Measurements from ENCODE around the gene DHRS3.
"Not testable (repeated sequence)": the region's sequence is repeated elsewhere in the genome, so short reads cannot be mapped to it uniquely, and the experiment has no call there.

Gene DHRS3

DNA sequence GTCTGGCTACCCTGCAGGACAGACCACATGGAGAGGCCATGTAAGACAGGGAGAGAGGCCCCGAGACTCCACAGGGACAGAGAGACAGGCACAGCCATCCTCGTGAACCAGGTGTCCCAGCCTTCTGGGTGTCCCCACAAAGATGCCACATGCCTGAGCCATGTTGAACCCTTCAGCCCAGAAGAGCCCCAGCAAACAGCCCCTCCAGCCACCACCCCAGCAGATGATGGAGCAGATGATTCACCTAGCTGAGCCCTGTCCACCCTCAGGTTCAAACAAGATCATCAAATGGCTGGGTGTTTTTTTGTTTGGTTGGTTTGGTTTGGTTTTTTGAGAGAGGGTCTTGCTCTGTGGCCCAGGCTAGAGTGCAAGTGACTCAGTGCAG is 78.7 kb downstream of the DHRS3 start:
- no peak for DNase-seq (ENCODE audit: low read depth)

DNA sequence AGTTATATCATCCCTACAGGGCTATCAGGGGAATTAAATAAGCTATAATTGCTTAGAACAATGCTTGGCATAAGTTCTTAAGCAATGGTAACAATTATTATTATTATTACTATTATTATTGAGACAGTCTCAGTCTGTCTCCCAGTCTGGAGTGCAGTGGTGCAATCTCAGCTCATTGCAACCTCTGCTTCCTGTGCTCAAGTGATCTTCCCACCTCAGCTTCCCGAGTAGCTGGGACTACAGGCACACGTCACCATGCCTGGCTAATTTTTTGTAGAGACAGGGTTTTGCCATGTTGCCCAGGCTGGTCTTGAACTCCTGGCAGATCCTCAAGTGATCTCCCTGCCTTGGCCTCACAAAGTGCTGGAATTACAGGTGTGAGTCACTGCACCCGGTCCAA is 79.5 kb downstream of the DHRS3 start:
- not testable (repeated sequence) for DNase-seq (ENCODE audit: low read depth)

DNA sequence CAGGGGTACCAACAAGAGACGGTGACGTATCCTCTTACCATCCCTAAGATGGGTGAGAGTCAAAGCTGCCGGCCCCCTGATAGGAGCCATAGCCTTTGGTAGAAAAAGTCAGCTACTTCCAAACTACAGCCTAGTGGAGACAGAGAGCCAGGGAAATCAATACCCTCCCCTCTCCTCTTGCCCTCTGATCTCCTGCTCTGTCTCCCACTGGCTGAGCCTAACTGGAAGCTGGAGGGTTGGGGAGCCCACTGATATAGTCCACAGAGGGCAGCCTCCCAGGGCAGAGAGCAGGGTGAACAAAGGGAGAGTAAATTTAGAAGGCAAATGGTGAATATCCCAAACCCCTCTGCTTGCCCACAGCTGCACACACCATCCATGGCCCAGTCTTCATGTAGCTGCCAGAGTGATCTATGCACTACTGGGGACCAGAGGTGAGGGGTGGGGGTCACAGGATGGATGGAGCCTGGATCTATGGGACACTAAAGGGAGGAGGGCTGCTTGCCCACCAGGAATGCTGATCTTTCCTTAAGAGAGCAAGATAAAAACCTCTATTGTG is 80.0 kb downstream of the DHRS3 start:
- no peak for DNase-seq (ENCODE audit: low read depth)

DNA sequence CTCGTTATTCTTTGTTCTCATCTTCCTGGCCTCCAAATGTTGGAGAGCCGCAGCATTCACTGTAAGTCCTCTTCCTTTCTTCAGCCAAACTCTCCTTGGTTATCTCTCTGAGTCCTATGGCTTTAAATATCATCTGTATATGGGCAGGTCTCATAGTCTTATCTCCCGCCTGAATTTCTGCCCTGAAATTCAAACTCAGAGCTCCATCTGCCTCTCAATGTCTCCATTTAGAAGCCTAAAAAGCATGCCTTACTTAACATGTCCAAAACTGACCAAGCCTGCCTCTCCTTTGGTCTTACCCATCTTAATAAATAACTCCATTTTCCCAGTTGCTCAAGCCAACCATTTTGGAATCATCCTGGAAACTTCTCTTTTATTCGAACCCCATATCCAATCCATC is 80.7 kb downstream of the DHRS3 start:
- DNase-seq (ENCODE audit: low read depth): no peak

DNA sequence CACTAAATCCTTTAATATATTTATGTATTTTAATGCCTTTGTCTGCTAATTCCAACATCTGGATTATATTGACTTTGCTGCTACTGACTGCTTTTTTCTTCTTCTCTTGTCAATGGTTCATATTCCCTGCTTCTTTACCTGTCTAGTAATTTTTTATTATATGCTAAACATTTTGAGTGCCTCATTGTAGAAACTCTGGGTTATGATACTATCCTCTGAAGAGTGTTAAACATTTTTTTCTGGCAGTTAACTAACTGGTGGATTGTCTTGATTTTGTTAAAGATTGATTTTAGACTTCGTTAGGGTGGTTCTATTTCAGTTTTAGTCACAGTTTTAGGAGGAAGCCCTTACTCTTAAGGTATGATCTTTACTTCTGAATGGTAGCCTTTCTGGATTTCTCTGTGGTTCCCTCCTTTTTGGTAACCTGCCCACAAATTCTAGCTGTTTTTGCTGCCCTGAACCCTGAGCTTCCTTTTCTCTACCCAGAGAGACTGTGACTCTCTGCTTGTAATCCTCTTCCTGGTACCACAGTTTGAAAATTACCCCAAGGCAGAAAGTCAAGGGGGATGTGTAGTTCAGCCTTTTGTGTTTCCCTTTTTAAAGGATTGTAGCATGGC is 81.9 kb downstream of the DHRS3 start:
- DNase-seq (ENCODE audit: low read depth): no peak

DNA sequence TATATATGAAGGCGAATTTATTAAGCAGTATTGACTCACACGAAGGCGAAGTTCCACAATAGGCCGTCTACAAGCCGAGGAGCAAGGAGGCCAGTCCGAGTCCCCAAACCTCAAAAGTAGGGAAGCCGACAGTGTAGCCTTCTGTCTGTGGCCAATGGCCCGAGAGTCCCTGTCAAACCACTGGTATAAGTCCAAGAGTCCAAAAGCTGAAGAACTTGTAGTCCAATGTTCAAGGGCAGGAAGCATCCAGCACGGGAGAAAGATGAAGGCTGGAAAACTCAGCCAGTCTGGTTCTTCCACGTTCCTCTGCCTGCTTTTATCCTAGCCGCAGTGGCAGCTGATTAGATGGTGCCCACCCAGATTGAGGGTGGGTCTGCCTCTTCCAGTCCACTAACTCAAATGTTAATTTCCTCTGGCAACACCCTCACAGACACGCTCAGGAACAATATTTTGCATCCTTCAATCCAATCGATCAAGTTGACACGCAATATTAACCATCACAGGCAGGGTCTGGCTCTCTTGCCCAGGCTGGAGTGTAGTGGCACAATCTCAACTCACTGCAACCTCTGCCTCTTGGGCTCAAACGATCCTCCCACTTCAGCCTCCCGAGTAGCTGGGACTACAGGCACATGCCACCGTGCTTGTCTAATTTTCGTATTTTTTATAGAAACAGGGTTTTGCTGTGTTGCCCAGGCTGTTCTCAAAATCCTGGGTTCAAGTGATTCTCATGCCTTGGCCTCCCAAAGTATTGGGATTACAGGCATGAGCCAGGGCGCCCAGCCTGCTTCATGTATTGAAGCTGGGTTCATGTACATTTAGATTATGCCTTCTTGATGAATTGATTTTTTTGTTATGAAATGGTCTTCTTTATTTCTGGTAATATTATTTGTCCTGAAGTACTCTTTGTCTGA is 85.3 kb downstream of the DHRS3 start:
- DNase-seq (ENCODE audit: low read depth): no peak

DNA sequence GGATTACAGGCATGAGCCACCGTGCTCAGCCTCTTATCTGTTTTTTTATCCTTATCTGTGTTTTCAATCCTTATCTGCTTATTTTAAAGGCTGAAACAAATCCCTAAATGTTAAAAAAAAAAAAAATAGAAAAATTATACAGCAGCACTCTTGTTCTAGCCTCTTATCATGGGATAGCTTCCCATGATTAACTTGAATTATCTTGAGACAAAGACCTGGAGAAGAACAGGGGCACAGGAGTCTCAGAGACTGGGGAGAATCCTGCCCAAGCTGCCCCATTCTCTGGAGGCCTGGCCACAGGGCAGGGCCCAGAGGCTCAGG is 86.9 kb downstream of the DHRS3 start:
- no peak for DNase-seq (ENCODE audit: low read depth)

DNA sequence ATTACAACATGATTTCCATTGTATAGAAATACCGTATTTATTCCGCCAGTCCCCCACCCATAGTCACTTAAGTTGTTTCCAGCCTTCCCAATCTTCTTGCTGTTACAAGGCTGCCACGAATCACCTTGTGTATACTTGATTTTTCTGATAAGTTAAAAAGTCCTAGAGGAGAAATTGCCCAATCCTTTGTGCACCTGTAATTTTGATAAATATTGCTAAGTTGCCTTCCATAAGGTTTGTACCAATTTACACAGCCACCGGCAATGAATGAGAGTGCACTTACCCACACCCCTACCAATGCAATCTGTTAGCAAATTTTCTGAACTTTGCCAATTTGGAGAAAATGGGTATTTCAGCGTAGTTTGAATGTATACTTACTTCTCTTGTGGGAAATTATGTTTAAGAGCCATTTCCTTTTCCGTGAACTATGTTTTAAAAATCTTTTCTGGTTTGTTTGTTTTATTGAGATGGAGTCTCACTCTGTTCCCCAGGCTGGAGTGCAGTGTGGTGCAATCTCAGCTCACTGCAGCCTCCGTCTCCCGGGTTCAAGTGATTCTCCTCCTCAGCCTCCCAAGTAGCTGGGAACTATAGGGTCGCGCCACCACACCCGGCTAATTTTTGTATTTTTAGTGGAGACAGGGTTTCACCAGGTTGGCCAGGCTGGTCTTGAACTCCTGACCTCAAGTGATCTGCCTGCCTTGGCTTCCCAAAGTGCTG is 87.4 kb downstream of the DHRS3 start:
- no peak for DNase-seq (ENCODE audit: low read depth)

DNA sequence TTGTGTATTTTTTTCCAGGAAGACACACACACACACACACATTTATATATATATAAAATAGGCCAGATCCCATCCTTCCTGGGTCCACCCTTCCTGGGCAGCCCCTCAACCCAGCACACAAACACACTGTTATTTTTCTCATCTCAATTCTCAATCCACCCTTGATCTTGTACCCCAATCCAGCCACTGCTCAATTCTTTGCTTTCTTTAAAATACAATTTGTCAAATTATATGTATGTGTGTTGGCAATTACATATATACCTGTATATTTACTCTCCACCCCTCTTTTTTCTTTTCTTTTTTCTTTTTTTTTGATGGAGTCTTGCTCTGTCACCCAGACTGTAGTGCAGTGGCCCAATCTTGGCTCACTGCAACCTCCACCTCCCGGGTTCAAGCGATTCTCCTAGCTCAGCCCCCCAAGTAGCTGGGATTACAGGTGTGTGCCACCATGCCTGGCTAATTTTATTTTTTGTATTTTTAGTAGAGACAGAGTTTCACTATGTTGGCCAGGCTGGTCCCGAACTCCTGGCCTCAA is 88.3 kb downstream of the DHRS3 start:
- no peak for DNase-seq (ENCODE audit: low read depth)

DNA sequence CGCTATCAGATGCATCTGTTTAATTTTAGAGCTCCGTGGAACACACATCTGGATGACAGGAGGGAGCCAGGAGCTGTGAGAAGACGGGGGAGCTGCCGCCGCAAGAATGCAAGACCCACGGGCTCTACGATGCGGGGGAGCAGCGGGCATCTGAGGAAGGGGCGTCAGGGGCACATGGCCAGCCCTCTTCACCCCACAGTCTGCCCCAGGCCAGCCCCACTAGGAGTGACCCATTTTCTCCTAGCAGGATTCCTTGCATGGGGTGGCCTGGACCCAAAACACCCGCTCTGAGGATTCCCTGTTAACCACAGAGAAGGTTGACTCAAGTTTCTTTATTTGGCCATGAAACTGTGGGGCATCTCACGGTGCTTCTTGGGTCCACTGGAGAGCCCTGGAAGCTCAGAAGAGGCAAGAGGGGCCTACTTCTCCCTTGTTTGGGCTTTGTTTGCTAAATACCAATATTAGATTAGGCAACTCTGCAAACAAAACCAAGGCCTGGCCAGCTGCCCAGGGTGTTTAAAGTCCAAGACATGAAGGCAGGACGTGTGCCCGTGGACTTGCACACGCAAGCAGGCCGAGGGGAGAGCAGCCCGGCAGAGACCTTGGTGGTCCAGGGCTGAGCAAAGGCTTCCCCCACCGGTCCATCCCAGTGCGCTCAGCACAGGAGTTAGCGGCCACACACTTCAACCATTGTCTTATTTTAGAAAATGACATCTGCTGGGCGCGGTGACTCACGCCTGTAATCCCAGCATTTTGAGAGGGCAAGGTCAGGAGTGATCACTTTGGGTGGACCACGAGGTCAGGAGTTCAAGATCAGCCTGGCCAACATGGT is 89.8 kb downstream of the DHRS3 start:
- no peak for DNase-seq (ENCODE audit: low read depth)

DNA sequence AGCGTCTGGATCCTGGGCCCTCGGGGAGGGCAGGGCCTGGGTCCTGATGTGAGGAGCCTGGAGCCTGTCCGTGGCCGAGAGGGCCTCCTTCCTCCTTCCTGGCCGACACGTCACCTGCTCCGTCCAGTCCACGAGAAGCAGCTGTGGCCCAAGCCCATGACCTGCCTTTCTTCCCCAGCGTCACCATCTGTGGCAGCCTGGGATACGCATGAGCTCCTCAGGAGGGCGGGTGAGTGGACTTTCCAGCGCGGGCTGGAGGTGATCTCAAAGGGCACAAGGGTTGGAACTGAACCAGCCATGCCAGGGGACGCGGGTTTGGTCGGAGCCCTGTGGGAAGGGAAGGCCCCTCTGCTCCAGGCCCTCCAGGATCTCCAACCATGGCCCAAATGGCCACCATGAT is 90.4 kb downstream of the DHRS3 start:
- DNase-seq (ENCODE audit: low read depth): no peak

DNA sequence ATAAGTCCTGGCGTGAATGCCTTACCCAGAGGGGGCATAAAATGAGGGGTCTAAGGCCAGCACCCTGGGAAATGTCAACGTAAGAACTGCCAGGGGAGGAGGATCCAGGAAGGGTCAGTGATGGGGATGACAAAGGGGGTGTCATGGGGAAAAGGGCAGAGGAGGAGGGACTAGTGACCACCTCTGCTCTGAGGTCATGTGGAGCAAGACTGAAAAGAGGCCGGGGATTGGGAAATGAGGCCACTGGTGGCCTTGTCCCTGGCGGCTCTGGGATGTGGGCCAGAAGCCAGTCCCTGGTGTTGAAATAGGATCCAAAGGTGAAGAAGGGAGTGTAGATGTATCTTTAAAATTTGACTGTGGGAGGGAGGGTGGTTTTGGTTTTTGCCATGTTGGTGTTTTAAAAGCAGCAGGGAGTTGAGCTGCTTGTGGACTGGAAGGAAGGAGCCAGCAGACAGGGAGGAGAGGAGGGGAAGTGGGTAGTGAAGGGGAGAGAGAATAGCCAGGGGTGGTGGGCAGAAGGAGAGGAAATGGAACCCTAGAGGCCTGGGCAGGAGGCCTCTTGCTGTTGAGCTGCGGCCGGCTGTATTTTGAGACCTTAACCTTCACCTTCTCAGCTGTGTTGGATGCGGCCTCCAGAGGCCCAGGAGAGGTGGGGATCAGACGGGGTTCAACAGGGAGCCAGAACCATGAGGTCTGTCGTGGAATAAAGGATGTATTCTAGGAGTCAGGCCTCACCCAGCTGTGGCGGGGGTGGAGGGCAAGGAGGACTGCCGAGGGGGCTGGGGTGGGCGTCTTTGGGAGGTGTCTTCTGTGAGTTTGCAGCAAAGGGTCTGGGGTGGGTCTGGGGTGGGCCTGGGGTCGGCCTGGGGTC is 92.5 kb downstream of the DHRS3 start:
- no peak for DNase-seq (ENCODE audit: low read depth)

DNA sequence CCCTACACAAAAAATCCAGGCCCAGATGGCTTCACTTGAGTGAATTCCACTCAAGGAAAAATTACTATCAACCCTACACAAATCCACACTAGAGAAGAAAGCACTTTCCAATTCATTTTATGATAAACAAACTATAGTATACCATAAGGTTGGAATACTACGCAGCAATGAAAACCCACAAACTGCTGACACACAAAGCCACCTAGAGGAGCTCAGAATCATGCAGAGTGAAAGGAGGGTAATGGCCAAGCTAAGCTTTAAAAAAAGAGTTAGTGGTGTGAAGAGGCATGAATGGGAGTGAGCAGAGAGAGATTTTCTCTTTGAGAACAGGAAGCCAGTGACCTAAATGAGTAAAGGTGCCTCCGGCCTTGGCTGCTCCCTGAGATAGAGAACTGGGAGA is 93.7 kb downstream of the DHRS3 start:
- DNase-seq (ENCODE audit: low read depth): no peak

DNA sequence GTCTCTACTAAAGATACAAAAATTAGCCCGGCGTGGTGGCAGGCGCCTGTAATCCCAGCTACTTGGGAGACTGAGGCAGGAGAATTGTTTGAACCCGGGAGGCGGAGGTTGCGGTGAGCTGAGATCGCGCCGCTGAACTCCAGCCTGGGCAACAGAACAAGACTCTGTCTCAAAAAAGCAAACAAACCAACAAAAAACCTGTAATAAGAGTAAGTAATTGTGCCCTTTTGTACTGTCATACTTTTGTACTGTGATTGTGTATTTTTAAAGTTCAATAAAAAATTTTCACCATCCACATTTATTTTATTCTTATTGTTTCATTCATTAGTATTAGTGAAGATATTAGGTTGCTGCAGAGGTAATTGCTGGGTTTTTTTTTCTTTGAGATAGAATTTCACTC is 95.2 kb downstream of the DHRS3 start:
- not testable (repeated sequence) for DNase-seq (ENCODE audit: low read depth)

DNA sequence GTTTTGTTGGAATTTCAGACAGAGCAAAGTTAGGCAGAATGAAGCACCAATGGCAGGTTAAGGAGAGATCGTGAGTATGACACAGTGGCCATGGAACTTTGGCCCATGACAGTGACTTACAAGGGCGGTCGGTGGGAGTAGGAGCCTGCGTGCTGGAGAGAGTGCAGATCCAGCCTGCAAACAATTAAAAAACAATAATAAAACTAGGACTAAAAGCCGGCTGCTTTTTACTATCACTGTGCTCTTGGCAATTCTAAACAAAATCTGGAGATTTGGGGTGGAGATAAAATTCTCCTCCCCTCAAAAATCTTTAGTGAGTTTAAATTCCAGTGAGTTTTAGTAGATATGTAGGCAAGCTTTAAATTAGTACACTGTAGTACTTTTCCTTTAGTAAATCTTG is 96.9 kb downstream of the DHRS3 start:
- DNase-seq (ENCODE audit: low read depth): no peak

DNA sequence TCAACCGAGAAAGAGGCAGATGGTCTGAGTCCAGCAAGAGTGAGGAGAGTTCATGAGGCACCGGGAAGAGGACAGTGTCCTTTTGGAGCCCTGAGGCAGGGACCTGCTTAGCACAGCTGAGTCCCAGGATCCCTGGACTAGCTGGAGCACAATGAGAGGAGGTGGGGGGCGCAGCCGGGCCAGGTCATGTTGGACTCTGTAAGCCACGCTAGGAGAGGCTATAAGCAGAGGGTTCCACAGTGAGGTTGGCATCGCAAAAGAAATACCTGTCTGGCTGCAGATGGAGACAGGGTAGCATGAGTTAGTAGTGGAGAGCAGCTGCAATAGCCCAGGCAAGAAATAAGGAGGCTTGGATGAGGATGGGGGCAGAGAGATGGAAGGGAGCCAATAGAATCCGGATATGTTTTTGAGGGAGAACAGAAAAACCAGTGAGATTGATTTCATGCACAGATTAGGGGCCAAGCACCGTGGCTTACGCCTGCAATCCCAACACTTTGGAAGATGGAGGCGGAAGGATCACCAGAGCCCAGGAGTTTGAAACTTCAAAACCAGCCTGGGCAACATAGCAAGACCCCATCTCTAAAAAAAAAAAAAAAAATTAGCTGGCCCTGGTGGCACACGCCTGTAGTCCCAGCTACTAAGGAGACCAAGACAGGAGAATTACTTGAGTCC is 98.2 kb downstream of the DHRS3 start:
- no peak for DNase-seq (ENCODE audit: low read depth)

DNA sequence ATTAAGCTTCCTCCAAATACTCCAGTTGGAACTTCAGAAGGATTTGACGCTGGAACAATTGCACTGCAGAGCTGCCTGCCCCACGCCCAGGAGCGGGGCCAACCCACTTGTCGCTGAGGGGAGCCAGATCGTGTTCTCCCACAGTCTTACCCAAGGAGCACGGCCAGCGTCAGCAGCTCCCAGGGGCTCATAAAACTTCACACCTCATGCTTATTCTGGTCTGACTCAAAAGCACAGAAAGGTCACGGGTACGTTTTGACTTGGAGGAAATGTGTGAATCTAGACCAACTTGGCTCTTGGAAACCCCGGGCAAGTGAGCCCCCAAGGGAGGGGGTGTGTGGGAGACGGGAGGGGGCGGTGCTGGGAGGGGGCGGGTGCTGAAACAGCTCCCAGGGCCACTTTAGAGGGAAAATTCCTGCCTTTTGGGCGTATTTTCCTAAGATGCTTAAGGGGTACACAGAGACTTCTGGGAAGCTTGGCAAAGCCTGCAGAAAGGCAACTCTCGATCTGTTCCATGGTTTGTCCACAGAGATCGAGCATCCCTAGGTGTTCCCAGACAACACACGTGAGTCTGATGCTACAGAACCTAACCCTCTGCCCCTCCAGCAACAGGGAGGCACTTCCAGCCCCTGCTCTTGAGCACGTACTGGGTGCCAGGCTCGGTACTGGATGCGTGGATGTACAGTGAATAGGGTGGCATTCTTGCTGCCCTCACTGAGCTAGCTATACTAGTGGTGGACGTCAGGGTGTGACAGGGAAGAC is 98.9 kb downstream of the DHRS3 start:
- peak; percentile 12 for DNase-seq (ENCODE audit: low read depth)
